ENCODE measurements around the gene RNF130.

The RNF130 gene

DNA sequence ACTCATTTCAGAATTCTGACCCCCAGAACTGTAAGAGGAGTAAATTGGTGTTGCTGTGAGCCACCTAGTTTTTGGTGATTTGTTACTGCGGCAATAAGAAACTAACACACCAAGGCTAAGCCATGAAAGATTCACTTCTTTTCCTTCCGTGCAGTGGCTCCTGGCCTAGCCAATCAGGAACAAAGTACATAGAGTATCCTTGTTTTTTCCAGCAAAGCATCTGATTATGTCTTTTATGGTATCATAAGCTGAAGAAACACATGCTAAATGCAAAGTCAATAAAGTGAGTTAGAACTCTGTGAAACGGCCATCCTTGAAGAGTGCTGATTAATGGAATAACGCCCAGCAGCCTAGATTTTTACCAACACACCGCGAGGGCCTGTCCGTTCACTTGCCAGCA is 11.4 kb downstream of the RNF130 start:
- no peaks in the 10 kb centered on the region for H3K27me3 ChIP-seq (ENCODE audit: control insufficient read depth, insufficient read depth, low read length)
- TF ChIP-seq, protein P1, sequence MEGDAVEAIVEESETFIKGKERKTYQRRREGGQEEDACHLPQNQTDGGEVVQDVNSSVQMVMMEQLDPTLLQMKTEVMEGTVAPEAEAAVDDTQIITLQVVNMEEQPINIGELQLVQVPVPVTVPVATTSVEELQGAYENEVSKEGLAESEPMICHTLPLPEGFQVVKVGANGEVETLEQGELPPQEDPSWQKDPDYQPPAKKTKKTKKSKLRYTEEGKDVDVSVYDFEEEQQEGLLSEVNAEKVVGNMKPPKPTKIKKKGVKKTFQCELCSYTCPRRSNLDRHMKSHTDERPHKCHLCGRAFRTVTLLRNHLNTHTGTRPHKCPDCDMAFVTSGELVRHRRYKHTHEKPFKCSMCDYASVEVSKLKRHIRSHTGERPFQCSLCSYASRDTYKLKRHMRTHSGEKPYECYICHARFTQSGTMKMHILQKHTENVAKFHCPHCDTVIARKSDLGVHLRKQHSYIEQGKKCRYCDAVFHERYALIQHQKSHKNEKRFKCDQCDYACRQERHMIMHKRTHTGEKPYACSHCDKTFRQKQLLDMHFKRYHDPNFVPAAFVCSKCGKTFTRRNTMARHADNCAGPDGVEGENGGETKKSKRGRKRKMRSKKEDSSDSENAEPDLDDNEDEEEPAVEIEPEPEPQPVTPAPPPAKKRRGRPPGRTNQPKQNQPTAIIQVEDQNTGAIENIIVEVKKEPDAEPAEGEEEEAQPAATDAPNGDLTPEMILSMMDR (IDR thresholded peaks at IDR 0.05): no peak
- no peak overlapping the region for H3K4me2 ChIP-seq (ENCODE audit: low read length)
- H3K9ac ChIP-seq: no peak overlapping the region
- H3K4me3 ChIP-seq (ENCODE audit: low read depth, low read length): no peak overlapping the region
- peaks cover 57% of the 10 kb centered on the region for H3K79me2 ChIP-seq
- no peaks in the 10 kb centered on the region for H3K9me3 ChIP-seq (ENCODE audit: control insufficient read depth, low read length)
- no peaks in the 10 kb centered on the region for H3K4me1 ChIP-seq
- H3K36me3 ChIP-seq (ENCODE audit: control insufficient read depth, insufficient read depth, low read length): no peaks in the 10 kb centered on the region
- H3K27ac ChIP-seq: no peak overlapping the region
- H2AFZ ChIP-seq: no peak overlapping the region

DNA sequence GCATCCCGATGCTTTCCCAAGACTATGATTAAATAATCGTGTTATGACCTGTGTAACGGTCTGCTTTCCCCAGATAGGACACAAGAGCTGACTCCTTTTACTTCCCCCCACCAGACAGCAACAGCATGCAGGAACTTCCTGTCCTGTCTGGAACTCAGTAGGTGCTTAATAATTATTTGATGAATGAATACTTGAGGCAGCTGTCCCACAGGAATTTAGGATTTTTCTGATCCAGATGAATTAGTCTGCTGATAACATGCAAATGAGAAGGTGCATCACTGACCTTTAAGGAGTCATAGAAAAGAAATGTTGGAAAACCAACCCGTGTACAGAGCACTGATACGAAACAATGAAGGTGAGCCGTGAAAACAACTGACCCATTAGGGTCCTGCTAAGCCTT is 12.2 kb downstream of the RNF130 start:
- H3K4me1 ChIP-seq: no peaks in the 10 kb centered on the region
- no peak overlapping the region for H3K9ac ChIP-seq
- no peak overlapping the region for H3K4me3 ChIP-seq (ENCODE audit: low read depth, low read length)
- H3K4me2 ChIP-seq (ENCODE audit: low read length): no peak overlapping the region
- H3K27me3 ChIP-seq (ENCODE audit: control insufficient read depth, insufficient read depth, low read length): no peaks in the 10 kb centered on the region
- no peak overlapping the region for H2AFZ ChIP-seq
- TF ChIP-seq, protein P1 (IDR thresholded peaks at IDR 0.05): no peak
- H3K9me3 ChIP-seq (ENCODE audit: control insufficient read depth, low read length): no peaks in the 10 kb centered on the region
- H3K36me3 ChIP-seq (ENCODE audit: control insufficient read depth, insufficient read depth, low read length): no peaks in the 10 kb centered on the region
- H3K27ac ChIP-seq: no peak overlapping the region
- H3K79me2 ChIP-seq: peaks cover 61% of the 10 kb centered on the region

DNA sequence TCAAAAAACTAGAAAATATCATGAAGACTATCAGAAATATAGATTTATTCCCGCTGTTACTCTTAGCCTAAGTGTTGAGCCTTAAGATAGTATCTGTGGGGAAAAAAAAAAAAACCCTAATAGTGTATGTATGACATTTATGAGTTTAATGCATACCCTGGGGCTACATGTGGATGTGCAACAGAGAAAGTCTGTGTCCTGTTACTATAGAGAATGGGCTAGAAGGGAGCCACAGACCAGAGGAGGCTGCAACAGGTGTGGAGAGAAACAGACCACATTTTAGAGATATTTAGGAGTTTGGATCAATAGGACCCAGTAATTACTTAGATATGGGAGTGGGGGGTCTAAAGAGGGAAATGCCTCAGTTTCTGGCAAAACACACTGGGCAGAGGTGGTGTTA is 15.4 kb downstream of the RNF130 start:
- H3K27me3 ChIP-seq (ENCODE audit: control insufficient read depth, insufficient read depth, low read length): no peaks in the 10 kb centered on the region
- H3K27ac ChIP-seq: no peak overlapping the region
- peaks cover 51% of the 10 kb centered on the region for H3K79me2 ChIP-seq
- no peaks in the 10 kb centered on the region for H3K9me3 ChIP-seq (ENCODE audit: control insufficient read depth, low read length)
- no peak overlapping the region for H3K4me2 ChIP-seq (ENCODE audit: low read length)
- no peaks in the 10 kb centered on the region for H3K4me1 ChIP-seq
- no peak overlapping the region for H3K4me3 ChIP-seq (ENCODE audit: low read depth, low read length)
- H3K36me3 ChIP-seq (ENCODE audit: control insufficient read depth, insufficient read depth, low read length): no peaks in the 10 kb centered on the region
- TF ChIP-seq, protein P1 (IDR thresholded peaks at IDR 0.05): no peak
- no peak overlapping the region for H3K9ac ChIP-seq
- H2AFZ ChIP-seq: no peak overlapping the region

DNA sequence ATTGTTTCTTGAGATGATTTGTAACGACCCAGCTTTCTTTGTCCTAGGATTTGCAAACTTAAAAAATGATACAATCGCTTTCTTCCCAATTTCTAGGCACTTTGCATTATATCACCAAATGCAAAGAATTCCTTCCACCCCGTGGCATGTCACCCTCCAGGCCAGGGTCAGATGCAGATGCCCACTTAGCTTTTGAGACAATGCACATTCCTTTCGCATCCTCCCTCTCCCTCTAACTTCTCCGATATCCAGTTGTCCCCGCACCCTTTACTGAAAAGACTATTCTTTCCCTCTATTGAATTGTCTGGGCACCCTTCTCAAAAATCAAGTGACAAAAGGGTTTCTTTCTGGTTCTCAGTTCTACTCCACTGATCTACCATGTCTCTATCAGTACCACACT is 17.3 kb downstream of the RNF130 start:
- Histone ChIP-seq H2AFZ (no peak overlapping the region), H3K9me3 (ENCODE audit: control insufficient read depth, low read length) (no peaks in the 10 kb centered on the region), H3K27me3 (ENCODE audit: control insufficient read depth, insufficient read depth, low read length) (no peaks in the 10 kb centered on the region), H3K27ac (no peak overlapping the region), H3K36me3 (ENCODE audit: control insufficient read depth, insufficient read depth, low read length) (no peaks in the 10 kb centered on the region), H3K79me2 (peaks cover 43% of the 10 kb centered on the region), H3K4me2 (ENCODE audit: low read length) (no peak overlapping the region), H3K9ac (no peak overlapping the region), H3K4me1 (no peaks in the 10 kb centered on the region), H3K4me3 (ENCODE audit: low read depth, low read length) (no peak overlapping the region)
- TF ChIP-seq, protein P1 (IDR thresholded peaks at IDR 0.05): no peak

DNA sequence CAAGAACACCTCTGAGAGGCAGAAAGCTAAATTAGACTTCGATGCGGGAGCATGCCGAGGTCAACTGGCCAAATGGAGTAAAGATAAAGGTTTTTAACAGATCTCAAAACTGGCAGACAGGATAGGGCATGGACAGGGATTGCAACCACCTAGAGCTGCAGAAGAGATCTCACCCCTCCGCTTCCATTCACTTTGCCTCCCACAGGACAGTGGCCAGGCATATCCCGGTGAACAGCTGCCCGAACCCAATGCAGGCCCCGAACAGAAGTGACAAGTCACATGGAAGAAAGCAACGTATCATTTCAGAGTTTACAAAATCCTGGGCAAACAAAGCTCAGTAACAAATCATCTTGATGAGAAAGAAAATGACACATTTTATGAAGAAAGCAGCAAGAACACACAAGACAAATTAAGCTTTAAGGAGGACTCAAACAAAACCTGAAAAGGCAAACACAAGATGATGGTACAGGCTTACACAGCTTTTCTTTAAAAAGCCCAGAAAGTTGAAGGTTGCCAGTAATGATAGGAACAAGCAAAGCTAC is 18.4 kb downstream of the RNF130 start:
- Histone ChIP-seq H3K36me3 (ENCODE audit: control insufficient read depth, insufficient read depth, low read length) (no peaks in the 10 kb centered on the region), H3K4me3 (ENCODE audit: low read depth, low read length) (no peak overlapping the region), H3K9me3 (ENCODE audit: control insufficient read depth, low read length) (no peaks in the 10 kb centered on the region), H3K4me2 (ENCODE audit: low read length) (no peak overlapping the region), H2AFZ (no peak overlapping the region), H3K27me3 (ENCODE audit: control insufficient read depth, insufficient read depth, low read length) (no peaks in the 10 kb centered on the region), H3K27ac (no peak overlapping the region), H3K4me1 (no peaks in the 10 kb centered on the region), H3K79me2 (peaks cover 43% of the 10 kb centered on the region), H3K9ac (no peak overlapping the region)
- TF ChIP-seq, protein P1 (IDR thresholded peaks at IDR 0.05): no peak

Measured in parathyroid adenoma (tissue), 2 donors.